Urinary bladder (tissue), 4 donors: Measurements from ENCODE around the gene CTNND1. TPM values are rescaled to one million over a fixed set of nuclear protein-coding genes. Genes with fewer than 3 reads are reported as not detected.
"Not testable (repeated sequence)": the region's sequence is repeated elsewhere in the genome, so short reads cannot be mapped to it uniquely, and the experiment has no call there.

Experiments
- DNase-seq: peaks from one replicate; pipeline ENCODE4 v3.0.0-alpha.2; 2015; ENCODE audit errors: extremely low spot score
- H3K27ac ChIP-seq: one replicate; pipeline ENCODE4 v1.5.1; 2013; ENCODE audit warnings: low read depth, mild to moderate bottlenecking, moderate library complexity
- H3K36me3 ChIP-seq: one replicate; pipeline ENCODE4 v1.6.1; 2013; ENCODE audit warnings: mild to moderate bottlenecking, moderate library complexity; ENCODE audit not compliant: insufficient read depth
- H3K4me1 ChIP-seq: one replicate; pipeline ENCODE4 v1.6.1; 2013; ENCODE audit warnings: mild to moderate bottlenecking, moderate library complexity; ENCODE audit not compliant: insufficient read depth
- H3K4me3 ChIP-seq: one replicate; pipeline ENCODE4 v1.5.1; 2013; ENCODE audit warnings: low read depth, low read length
- WGBS: extraction: QIAGEN DNeasy Blood & Tissue Kit; methylation state at CpG from one replicate; pipeline ENCODE4 v1.1.7; 2013; 5-methylcytosine and 5-hydroxymethylcytosine counted together
- polyA plus RNA-seq: library from polyadenylated mRNA; stranded (reverse); fragments of 200-250 nt; gene quantifications from one replicate; pipeline ENCODE4 v1.2.3, GENCODE V29; 2013
- small RNA-seq: library from RNA; depleted of rRNA; stranded (forward); fragments of <200 nt; gene quantifications from one replicate; pipeline ENCODE3, GENCODE V24; 2014
- total RNA-seq: library from RNA; depleted of rRNA; stranded (reverse); fragments of >200 nt; gene quantifications from one replicate; pipeline ENCODE4 v1.2.3, GENCODE V29; 2014
- donor health status: healthy with polysubstance abuse.
- donor health status: healthy.

Gene CTNND1
- total and polyA plus RNA-seq, 2 donors: 72.8 to 176 TPM

DNA sequence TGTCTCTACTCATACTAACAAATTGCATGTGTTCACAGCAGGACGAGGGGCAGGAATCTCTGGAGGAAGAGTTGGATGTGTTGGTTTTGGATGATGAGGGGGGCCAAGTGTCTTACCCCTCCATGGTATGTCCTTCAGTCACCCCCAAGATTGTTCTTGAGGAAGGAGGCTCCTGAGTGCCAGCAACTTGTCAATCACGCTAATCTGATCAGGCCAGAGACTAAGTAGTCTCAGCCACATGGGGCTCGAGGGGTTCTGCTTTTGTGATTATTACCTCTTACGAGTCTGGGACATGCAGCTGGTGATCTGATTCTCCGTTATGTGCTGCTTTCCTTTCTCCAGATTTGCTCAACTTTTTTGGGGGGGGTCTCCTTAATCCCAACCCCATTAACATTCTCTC, 54.3 kb downstream of the CTNND1 start:
- Histone ChIP-seq H3K4me3 (no peak overlapping the region), H3K27ac (no peak overlapping the region), H3K36me3 (peaks cover 10% of the 10 kb centered on the region), H3K4me1 (no peaks in the 10 kb centered on the region)
- DNase-seq: no peak
- 59% methylated on average over 5 of the region's 5 CpGs for WGBS

- H3K4me3 ChIP-seq: no peak overlapping the region
- H3K27ac ChIP-seq: no peak overlapping the region
- H3K4me1 ChIP-seq: no peaks in the 10 kb centered on the region
- peaks cover 5% of the 10 kb centered on the region for H3K36me3 ChIP-seq
- no peak for DNase-seq
- 96% methylated on average over 1 of the region's 1 CpG for WGBS
Observed at GRCh38 chr11:57818812-57819211, 57.2 kb downstream of the CTNND1 start.

GRCh38 chr11:57819252-57819979, 57.8 kb downstream of the CTNND1 start:
- 59% methylated on average over 7 of the region's 7 CpGs for WGBS
- H3K4me3 ChIP-seq: no peak overlapping the region
- no peaks in the 10 kb centered on the region for H3K4me1 ChIP-seq
- peaks cover 5% of the 10 kb centered on the region for H3K36me3 ChIP-seq
- no peak for DNase-seq
- H3K27ac ChIP-seq: no peak overlapping the region

GRCh38 chr11:57823859-57824258, 62.3 kb downstream of the CTNND1 start:
- no peaks in the 10 kb centered on the region for H3K4me1 ChIP-seq
- H3K4me3 ChIP-seq: no peak overlapping the region
- H3K27ac ChIP-seq: no peak overlapping the region
- no peak for DNase-seq
- WGBS: 85% methylated on average over 1 of the region's 1 CpG
- H3K36me3 ChIP-seq: no peaks in the 10 kb centered on the region

- H3K36me3 ChIP-seq: no peaks in the 10 kb centered on the region
- no peak overlapping the region for H3K4me3 ChIP-seq
- DNase-seq: no peak
- 94% methylated on average over 1 of the region's 1 CpG for WGBS
- no peaks in the 10 kb centered on the region for H3K4me1 ChIP-seq
- H3K27ac ChIP-seq: no peak overlapping the region
Observed at GRCh38 chr11:57834852-57835251, 73.2 kb downstream of the CTNND1 start.

GRCh38 chr11:57838609-57839008, 77.0 kb downstream of the CTNND1 start:
- H3K36me3 ChIP-seq: not testable (repeated sequence)
- WGBS: 97% methylated on average over 3 of the region's 3 CpGs

GRCh38 chr11:57842873-57843272, 81.3 kb downstream of the CTNND1 start:
- Histone ChIP-seq H3K27ac (no peak overlapping the region), H3K4me1 (no peaks in the 10 kb centered on the region), H3K4me3 (no peak overlapping the region), H3K36me3 (no peaks in the 10 kb centered on the region)
- 51% methylated on average over 1 of the region's 1 CpG for WGBS
- no peak for DNase-seq

More at GRCh38 chr11:57838609-57839008, 77.0 kb downstream of the CTNND1 start:
- DNase-seq, H3K4me3 ChIP-seq, H3K27ac ChIP-seq, H3K4me1 ChIP-seq: not testable (repeated sequence)

GRCh38 chr11:57867966-57868365, 106.4 kb downstream of the CTNND1 start:
- Histone ChIP-seq H3K4me1 (no peaks in the 10 kb centered on the region), H3K4me3 (no peak overlapping the region), H3K27ac (no peak overlapping the region), H3K36me3 (no peaks in the 10 kb centered on the region)
- DNase-seq: no peak

- no peak for DNase-seq
- Histone ChIP-seq H3K36me3 (no peaks in the 10 kb centered on the region), H3K4me3 (no peak overlapping the region), H3K27ac (no peak overlapping the region), H3K4me1 (no peaks in the 10 kb centered on the region)
- 68% methylated on average over 2 of the region's 2 CpGs for WGBS
Observed at GRCh38 chr11:57868491-57868890, 106.9 kb downstream of the CTNND1 start.

Small RNA genes within 50 kb of the gene (small RNA-seq; reads per million reads assigned to genes)
- gene AP001931.1 (not detected), gene TMX2-CTNND1 (not detected)

Other genes starting within 250 kb of the CTNND1 start
- 16.8 TPM for gene SLC43A1, start 246.1 kb upstream of the CTNND1 start, total RNA-seq
- 33.0 TPM for gene SLC43A1, start 246.1 kb upstream of the CTNND1 start, polyA plus RNA-seq
- gene TIMM10, start 231.0 kb upstream of the CTNND1 start, total RNA-seq: 14.3 TPM
- gene TIMM10, start 231.0 kb upstream of the CTNND1 start, polyA plus RNA-seq: 40.7 TPM
- gene SMTNL1, start 224.2 kb upstream of the CTNND1 start, total RNA-seq: 0.16 TPM
- not detected for gene SMTNL1, start 224.2 kb upstream of the CTNND1 start, polyA plus RNA-seq
- gene UBE2L6, start 194.1 kb upstream of the CTNND1 start, total RNA-seq: 25.6 TPM
- 76.8 TPM for gene UBE2L6, start 194.1 kb upstream of the CTNND1 start, polyA plus RNA-seq
- 53.6 TPM for gene SERPING1, start 164.1 kb upstream of the CTNND1 start, total RNA-seq
- 806 TPM for gene SERPING1, start 164.1 kb upstream of the CTNND1 start, polyA plus RNA-seq
- gene YPEL4, start 111.9 kb upstream of the CTNND1 start, total RNA-seq: 1.7 TPM
- 3.5 TPM for gene YPEL4, start 111.9 kb upstream of the CTNND1 start, polyA plus RNA-seq
- 14.1 TPM for gene CLP1, start 104.0 kb upstream of the CTNND1 start, total RNA-seq
- 12.7 TPM for gene CLP1, start 104.0 kb upstream of the CTNND1 start, polyA plus RNA-seq
- gene ZDHHC5, start 93.7 kb upstream of the CTNND1 start, total RNA-seq: 29.9 TPM
- gene ZDHHC5, start 93.7 kb upstream of the CTNND1 start, polyA plus RNA-seq: 36.4 TPM
- gene MED19, start 49.6 kb upstream of the CTNND1 start, total RNA-seq: 13.4 TPM
- 15.3 TPM for gene MED19, start 49.6 kb upstream of the CTNND1 start, polyA plus RNA-seq
- gene TMX2, start 49.2 kb upstream of the CTNND1 start, total RNA-seq: 52.0 TPM
- gene TMX2, start 49.2 kb upstream of the CTNND1 start, polyA plus RNA-seq: 68.9 TPM
- 46.4 TPM for gene SELENOH, start 20.3 kb upstream of the CTNND1 start, total RNA-seq
- gene SELENOH, start 20.3 kb upstream of the CTNND1 start, polyA plus RNA-seq: 119 TPM
- not detected for gene BTBD18, start 10.0 kb upstream of the CTNND1 start, total RNA-seq
- gene BTBD18, start 10.0 kb upstream of the CTNND1 start, polyA plus RNA-seq: not detected